Measurements from ENCODE around the gene SRPX.

Gene SRPX

DNA sequence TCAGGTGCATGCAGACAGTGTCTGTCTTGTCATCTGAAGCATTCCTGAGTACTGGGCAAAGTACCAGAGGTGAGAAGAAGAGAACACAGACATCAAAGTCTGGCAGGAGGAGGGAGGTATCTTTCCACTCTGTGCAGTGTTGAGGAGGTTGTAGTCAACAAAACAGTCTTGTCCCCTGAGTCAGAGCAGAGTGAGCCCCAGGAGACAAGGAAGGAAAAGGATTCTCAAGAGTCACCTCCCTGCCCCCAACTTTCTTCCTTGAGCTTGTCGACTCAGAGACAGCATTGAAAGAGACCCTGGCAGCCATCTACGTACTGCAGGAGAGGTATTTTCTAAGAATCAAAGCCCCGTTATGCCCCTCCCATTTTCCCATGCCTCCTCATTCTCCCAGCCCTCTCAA, 4.4 kb upstream of the SRPX start:
- ChIA-PET POLR2A (no interaction called here), CTCF (no interaction called here)
- TF ChIP-seq, protein P1, sequence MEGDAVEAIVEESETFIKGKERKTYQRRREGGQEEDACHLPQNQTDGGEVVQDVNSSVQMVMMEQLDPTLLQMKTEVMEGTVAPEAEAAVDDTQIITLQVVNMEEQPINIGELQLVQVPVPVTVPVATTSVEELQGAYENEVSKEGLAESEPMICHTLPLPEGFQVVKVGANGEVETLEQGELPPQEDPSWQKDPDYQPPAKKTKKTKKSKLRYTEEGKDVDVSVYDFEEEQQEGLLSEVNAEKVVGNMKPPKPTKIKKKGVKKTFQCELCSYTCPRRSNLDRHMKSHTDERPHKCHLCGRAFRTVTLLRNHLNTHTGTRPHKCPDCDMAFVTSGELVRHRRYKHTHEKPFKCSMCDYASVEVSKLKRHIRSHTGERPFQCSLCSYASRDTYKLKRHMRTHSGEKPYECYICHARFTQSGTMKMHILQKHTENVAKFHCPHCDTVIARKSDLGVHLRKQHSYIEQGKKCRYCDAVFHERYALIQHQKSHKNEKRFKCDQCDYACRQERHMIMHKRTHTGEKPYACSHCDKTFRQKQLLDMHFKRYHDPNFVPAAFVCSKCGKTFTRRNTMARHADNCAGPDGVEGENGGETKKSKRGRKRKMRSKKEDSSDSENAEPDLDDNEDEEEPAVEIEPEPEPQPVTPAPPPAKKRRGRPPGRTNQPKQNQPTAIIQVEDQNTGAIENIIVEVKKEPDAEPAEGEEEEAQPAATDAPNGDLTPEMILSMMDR (IDR thresholded peaks at IDR 0.05; ENCODE audit: insufficient read depth, low read length, missing control alignments) = no peak
- no peak overlapping the region for H3K4me3 ChIP-seq (ENCODE audit: low read depth, low read length)
- DNase-seq (ENCODE audit: low read depth, low spot score) = no peak

DNA sequence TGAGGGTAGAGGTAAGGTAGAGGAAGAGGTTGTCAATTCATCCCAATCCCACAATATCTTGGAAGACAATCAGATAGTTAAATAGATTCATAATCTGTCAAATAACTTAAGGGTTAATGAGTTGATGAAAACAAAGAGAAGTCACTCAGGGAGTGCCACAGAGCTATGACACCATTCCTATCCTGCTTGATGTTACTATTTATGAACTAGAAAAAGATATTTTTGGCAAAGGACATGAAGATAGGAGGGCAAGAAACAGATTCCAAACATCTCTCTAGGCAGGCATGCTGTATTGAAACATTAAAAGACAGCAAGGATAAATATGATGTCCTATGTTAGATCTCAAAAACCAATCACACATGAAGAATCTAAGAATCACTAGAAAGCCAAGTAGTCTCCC, 3.5 kb upstream of the SRPX start:
- no peak overlapping the region for H3K4me3 ChIP-seq (ENCODE audit: low read depth, low read length)
- TF ChIP-seq, protein P1 (IDR thresholded peaks at IDR 0.05; ENCODE audit: insufficient read depth, low read length, missing control alignments) = no peak
- POLR2A ChIA-PET = no interaction called here
- CTCF ChIA-PET = no interaction called here
- DNase-seq (ENCODE audit: low read depth, low spot score) = no peak

DNA sequence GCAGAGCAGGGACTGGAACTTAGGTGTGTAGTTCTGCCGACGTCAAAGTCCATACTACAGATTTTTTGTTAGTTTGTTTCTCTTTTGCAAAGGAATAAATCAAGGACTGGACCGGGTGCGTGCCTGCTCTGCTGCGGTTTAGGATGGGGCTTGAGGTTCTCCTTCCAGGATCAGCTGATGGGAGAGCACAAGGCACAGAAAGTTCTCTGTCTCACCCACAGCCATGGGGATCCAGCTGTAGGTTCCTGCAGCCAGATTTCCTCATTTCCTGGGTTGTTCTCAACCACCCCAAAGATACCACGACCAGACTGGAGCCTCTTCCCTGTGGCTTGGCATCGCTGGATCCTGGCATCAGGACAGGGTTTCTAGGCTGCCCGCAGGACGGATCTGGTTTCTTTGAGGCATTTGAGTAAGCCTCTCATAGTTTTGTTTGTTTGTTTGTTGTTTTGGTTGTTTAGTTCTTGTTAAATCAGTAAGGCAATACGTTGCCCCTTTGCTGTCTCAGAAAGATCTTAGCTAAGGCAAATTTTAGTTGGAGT, 789 bp upstream of the SRPX start:
- ChIA-PET CTCF (interaction anchor here (1.0 to 4.0 kb wide), 4 partner anchors 8 to 106 kb away, joined by 5 to 19 read pairs (median 12); partner anchors contain the start of gene RPGR), POLR2A (no interaction called here)
- no peak for DNase-seq (ENCODE audit: low read depth, low spot score)
- peak overlapping the region; percentile 65; the same call in 1 of the 2 replicates for H3K4me3 ChIP-seq (ENCODE audit: low read depth, low read length)
- TF ChIP-seq, protein P1 (IDR thresholded peaks at IDR 0.05; ENCODE audit: insufficient read depth, low read length, missing control alignments) = no peak

DNA sequence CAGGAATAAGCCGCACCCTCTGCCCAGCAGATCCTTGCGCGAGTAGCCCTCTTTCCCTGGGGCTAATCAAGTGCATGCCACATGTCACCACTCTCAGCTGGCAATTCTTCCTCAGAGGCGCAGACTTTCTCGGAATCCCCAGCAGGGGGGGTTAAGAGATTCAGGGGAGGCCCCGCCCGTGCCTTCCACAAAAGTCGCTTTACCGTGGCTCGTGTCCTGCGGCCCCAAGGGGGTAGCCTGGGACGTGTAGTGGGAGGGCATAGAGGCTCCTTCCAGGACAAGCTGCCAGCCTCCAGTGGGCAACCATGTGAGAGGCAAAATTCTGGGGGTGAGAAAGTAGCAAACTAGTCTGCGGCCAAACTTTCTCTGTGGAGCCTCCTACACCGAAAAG, 652 bp downstream of the SRPX start:
- peak overlapping the region; percentile 65 for H3K4me3 ChIP-seq (ENCODE audit: low read depth, low read length)
- CTCF ChIA-PET = interaction anchor here (0.5 to 4.0 kb wide), 13 partner anchors 10 to 108 kb away, joined by 3 to 19 read pairs (median 5); partner anchors contain the start of gene RPGR
- TF ChIP-seq, protein P1 (IDR thresholded peaks at IDR 0.05; ENCODE audit: insufficient read depth, low read length, missing control alignments) = peak; percentile 36
- DNase-seq (ENCODE audit: low read depth, low spot score) = no peak
- POLR2A ChIA-PET = no interaction called here

DNA sequence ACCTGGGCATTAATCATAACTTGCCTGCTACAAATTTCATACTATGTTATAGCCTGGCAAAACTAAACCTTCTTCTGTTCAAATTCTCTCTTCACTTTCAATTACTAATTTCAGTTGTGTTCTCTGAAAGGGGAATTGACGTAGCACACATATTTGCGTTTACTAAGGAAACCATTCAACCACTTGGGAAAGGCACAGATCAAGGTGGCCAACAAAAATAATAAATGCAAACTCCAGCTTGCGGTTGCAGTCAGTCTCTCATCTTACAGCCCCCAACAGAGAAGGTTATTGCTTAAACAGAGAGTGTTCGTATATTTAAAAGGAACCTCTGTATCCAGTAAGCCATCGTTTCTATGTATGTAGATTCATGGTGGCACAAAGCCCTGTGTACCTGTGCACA, 4.0 kb downstream of the SRPX start:
- ChIA-PET CTCF (no interaction called here), POLR2A (no interaction called here)
- TF ChIP-seq, protein P1 (IDR thresholded peaks at IDR 0.05; ENCODE audit: insufficient read depth, low read length, missing control alignments) = no peak
- H3K4me3 ChIP-seq (ENCODE audit: low read depth, low read length) = no peak overlapping the region
- DNase-seq (ENCODE audit: low read depth, low spot score) = no peak

DNA sequence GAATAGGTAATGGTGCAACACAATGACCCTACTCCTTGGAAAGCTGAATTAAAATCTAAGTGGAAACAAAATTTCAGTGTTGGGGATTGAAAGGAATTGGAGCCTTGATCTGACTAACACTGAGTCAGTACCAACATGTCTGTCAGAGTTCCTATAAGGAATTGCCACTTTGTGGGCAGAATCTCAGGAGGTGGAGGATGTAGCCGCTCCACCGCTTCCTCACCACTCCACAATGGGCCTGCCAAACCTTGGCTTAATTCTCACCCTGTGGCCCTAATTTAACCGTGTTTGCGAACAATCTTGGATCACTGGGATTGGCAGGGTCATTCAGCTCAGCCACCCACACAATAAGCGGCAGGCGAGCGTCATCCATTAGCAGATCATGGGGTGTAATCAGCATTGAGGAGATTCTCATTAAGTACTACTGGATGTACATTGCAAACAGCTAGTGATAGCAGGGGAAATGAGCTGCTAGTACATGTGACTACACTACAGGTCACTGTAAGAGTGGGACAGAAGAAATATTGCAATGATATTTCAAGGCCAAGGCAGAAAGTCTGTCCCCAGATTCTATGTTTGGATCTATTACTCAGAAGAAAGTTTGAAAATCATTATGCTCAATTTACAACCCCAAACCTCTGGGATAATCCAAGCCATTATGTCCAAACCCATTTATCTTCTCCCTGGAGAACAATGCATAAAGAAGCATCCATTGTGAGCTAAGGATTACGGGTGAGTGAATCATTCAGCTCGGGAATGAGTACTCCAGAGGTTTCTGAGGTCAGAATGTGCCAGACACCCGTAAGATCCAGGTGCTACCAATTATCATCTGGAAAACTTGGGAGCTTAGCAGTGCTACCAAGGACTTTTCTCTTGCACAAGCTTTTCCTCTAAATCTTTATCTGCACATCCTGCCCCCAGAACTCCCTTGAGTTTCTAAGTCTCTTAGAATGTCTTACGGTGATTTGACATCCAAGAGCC, 5.8 kb downstream of the SRPX start:
- ChIA-PET POLR2A (interaction anchor here (1.0 kb wide), 1 partner anchor 112 kb away, joined by 3 read pairs; the partner anchor contains the start of gene RPGR), CTCF (interaction anchor here (1.3 kb wide), 1 partner anchor 23 kb away, joined by 5 read pairs; no protein-coding TSS in a partner anchor)

More for the DNA sequence above, 5.8 kb downstream of the SRPX start:
- TF ChIP-seq, protein P1 (IDR thresholded peaks at IDR 0.05; ENCODE audit: insufficient read depth, low read length, missing control alignments) = no peak
- no peak overlapping the region for H3K4me3 ChIP-seq (ENCODE audit: low read depth, low read length)
- no peak for DNase-seq (ENCODE audit: low read depth, low spot score)
